ENCODE data around the gene ELF3. TPM values are rescaled to one million over a fixed set of nuclear protein-coding genes. Genes with fewer than 3 reads are reported as not detected.

The ELF3 gene
- total RNA-seq, 1 donor, result 3.9 TPM

DNA sequence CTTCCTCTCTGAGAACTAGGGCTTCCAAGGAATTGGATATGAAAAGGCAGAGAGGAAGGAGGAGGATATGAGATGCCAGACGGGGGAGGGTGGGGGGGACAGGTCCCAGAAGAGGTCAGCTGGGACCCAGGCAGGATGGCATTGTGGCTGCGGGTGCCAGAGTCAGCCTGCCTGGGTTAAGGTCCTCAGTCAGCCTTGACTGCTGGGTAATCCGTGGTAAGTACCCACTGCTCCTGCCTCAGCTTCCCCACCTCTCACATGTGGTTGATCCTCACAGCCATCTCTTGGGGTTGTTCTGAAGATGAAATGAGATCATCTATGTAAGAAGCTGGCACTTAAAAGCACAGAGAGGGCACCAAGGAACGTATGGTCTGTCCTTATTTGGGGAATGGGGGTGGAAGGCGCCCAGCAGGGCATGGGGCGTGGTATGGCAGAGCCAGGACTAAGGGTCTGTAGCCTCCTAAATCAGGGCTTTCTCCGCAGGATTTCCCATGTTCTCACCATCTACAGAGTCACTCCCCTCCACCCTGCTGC lies 23.8 kb downstream of the ELF3 start:
- TF ChIP-seq, protein P1, sequence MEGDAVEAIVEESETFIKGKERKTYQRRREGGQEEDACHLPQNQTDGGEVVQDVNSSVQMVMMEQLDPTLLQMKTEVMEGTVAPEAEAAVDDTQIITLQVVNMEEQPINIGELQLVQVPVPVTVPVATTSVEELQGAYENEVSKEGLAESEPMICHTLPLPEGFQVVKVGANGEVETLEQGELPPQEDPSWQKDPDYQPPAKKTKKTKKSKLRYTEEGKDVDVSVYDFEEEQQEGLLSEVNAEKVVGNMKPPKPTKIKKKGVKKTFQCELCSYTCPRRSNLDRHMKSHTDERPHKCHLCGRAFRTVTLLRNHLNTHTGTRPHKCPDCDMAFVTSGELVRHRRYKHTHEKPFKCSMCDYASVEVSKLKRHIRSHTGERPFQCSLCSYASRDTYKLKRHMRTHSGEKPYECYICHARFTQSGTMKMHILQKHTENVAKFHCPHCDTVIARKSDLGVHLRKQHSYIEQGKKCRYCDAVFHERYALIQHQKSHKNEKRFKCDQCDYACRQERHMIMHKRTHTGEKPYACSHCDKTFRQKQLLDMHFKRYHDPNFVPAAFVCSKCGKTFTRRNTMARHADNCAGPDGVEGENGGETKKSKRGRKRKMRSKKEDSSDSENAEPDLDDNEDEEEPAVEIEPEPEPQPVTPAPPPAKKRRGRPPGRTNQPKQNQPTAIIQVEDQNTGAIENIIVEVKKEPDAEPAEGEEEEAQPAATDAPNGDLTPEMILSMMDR (IDR thresholded peaks at IDR 0.05; ENCODE audit: insufficient read depth, low read depth, low read length), result no peak

DNA sequence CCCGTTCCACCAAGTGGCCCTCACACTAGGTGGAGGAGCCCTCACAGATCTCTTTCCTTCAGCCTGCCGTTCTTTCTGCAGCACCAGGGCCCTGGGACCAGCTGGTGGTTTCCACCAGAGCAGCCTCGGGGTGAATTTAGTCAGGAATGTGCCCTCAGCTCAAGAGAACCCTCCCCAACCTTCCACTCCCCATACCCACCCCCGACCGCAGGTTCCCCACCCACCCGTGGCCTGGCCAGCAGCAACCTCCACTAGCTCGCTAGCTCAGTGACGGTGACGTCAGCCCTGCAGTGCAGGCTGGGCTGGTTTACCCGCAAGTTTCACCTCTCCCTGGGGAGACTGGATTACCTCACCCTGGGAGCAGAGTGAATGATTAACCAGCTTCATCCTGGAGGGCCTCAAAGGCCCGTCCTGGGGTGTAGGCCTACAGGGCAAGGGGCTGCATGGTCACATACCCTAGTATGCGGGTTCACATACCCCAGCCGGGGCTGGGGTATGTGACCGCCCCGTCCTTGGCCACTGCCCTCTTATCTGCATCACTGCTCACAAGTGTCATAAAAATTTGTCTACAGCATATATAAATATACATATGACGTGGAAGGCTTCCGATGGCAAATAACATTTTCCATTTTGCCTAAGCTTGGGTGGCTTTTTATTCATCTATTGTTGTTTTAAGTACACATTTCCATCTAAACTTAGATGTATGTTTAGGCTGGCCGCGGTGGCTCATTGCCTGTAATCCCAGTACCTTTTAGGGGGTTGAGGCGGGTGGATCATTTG lies 24.5 kb downstream of the ELF3 start:
- H3K4me3 ChIP-seq (ENCODE audit: low read depth, low read length), result no peak overlapping the region
- DNase-seq (ENCODE audit: low read depth), result peak; percentile 98
- TF ChIP-seq, protein P1 (IDR thresholded peaks at IDR 0.05; ENCODE audit: insufficient read depth, low read depth, low read length), result no peak

More for the DNA sequence above, 23.8 kb downstream of the ELF3 start:
- no peak overlapping the region for H3K4me3 ChIP-seq (ENCODE audit: low read depth, low read length)
- no peak for DNase-seq (ENCODE audit: low read depth)

DNA sequence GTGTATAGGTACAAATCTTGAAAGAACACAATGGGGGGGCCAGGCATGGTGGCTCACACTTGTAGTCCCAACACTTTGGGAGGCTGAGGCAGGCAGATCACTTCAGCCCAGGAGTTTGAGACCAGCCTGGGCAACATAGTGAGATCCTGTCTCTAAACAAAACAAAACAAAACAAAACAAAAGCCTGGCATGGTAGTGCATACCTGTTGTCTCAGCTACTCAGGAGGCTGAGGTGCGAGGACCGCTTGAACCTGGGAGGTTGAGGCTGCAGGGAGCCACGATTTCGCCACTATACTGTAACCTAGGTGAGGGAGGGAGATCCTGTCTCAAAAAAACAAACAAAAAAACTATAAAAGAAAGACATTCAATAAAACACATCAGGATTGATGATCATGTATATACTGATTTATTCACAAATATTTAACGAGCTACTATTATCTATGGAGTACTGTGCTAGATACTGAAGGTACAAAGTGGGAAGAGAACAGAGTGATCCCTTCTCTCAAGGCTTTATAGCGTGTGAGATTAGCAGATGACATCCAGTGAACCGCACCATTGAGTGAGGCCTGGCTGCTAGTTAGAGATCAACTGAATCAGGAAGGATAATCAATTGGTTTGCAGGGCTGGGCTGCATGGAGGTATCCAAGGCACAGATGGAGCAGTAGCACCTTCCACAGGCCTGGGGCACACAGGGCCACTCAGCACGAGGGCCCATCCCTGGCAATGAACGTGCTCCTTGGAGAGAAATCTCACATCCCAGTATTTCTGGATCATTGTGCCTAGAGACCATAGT lies 26.4 kb downstream of the ELF3 start:
- H3K4me3 ChIP-seq (ENCODE audit: low read depth, low read length), result no peak overlapping the region
- no peak for DNase-seq (ENCODE audit: low read depth)
- TF ChIP-seq, protein P1 (IDR thresholded peaks at IDR 0.05; ENCODE audit: insufficient read depth, low read depth, low read length), result no peak

DNA sequence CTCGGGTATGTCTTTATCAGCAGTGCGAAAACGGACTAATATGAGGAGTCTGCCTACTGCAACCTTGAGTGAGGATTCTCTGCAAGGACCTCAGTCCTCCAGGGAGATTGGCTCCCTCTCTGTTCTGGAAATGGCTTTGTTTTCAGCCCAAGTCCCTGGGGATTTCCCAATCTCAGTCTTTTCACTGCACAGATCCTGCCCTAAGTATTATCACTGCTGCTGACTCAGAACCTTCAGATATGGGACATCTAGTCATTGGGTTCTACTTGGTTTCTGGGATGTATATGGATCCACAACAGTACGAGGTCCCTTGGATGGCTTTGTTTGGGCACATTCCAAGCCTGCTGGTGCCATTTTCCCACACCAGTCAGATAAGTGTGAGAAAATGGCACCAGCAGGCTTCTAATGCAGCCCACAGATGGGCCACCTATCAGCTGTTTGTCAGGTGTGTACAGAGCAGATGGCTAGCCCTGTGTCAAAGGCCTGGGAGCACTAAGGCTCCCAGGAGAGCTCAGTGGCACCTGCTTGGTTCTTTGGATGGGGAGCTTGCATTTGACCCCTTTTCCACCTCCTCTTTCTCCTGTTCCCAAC lies 27.4 kb downstream of the ELF3 start:
- peak; percentile 67 for DNase-seq (ENCODE audit: low read depth)
- H3K4me3 ChIP-seq (ENCODE audit: low read depth, low read length), result no peak overlapping the region
- TF ChIP-seq, protein P1 (IDR thresholded peaks at IDR 0.05; ENCODE audit: insufficient read depth, low read depth, low read length), result no peak

DNA sequence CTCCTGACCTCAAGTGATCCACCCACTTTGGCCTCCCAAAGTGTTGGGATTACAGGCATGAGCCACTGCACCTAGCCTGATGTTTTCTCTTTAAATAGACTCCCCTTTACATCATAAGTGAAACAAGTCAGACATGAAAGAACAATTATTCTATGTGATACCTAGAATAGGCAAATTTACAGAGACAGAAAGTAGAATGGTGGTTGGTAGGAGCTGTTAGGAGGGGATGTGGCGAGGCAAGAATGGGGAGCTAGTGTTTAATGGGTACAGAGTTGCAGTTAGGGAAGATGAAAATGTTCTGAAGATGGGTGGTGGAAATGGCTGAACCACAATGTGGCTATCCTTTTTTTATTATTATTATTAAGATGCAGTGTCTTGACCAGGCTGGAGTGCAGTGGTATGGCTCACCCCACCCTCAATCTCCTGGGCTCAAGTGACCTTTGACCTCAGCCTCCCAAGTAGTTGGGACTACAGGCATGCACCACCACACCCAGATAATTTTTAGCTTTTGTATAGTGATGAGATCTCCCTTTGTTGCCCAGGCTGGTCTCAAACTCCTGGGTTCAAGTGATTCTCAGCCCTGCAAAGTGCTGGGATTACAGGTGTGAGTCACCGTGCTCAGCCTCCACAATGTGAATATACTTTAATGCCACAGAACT lies 28.4 kb downstream of the ELF3 start:
- no peak overlapping the region for H3K4me3 ChIP-seq (ENCODE audit: low read depth, low read length)

DNA sequence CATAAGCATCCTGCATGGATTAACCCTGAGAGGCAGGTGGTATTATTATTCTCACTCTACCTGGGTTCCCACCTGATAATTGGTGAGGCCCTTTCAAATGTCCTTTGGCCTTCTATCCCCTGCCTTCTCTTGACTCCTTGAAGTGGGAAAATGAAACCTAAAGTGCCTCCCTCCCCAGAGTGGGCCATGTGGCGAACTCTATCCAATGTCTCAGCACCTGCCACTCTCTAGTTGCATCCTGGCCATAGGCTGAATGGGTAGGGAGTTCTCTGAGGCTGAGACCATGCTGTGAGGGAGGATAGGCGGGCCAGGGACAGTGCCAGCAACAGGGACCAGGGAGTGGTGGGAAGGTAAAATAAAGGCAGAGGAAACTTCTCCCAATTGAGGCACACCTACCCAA lies 35.3 kb downstream of the ELF3 start:
- TF ChIP-seq, protein P1 (IDR thresholded peaks at IDR 0.05; ENCODE audit: insufficient read depth, low read depth, low read length), result no peak
- H3K4me3 ChIP-seq (ENCODE audit: low read depth, low read length), result no peak overlapping the region
- DNase-seq (ENCODE audit: low read depth), result no peak

More for the DNA sequence above, 28.4 kb downstream of the ELF3 start:
- TF ChIP-seq, protein P1 (IDR thresholded peaks at IDR 0.05; ENCODE audit: insufficient read depth, low read depth, low read length), result no peak
- DNase-seq (ENCODE audit: low read depth), result no peak
